Testis (tissue), 2 donors: Measurements from ENCODE around the gene DENND1A.

ENCODE experiments used
- POLR2A ChIP-seq: fragments of 450-650 bp; IDR thresholded peaks from one replicate; pipeline ENCODE4 v1.6.1; 2017; ENCODE audit warnings: antibody characterized with exemption, mild to moderate bottlenecking, moderate library complexity
- TF ChIP-seq, protein P1 (sequence below), 3 experiments: fragments of 450-650 bp in 2 of 3; fragments of 200-600 bp in 1 of 3; sonication (generic) in 1 of 3; IDR thresholded peaks; one replicate each; pipeline ENCODE4 v1.5.1; 2016 to 2019; ENCODE audit warnings: antibody characterized with exemption in 3 of 3, mild to moderate bottlenecking in 2 of 3, moderate library complexity in 1 of 3

DNA sequence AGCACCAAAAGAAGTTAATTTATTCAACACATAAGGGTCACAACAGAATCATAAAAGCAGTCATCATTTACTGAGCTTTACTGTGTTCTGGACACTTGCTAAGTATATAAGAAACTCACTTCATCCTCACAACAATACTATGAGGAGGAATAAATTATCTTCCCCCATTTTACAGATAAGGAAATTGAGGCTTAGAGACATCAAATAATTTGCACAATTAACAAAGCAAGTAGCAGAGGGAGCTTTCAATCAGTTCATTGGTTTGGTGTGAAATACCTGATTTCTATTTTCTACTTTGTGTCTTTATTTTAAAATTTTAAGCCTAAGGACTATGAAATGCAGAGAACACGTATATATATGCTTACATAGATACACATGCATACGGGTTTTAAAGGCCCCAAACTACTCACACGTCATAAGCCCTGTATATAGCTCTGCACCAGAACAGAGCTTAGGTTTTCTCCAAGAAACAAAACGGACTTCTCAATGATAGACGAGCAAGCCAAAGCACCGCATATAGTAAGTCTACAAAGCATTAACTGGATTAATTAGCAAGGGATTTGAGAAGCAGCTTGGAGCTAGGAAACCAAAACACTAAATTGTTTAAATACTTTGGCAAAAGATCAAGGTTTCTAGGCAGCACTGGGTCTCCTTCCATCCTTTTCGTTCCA lies 95.6 kb downstream of the DENND1A start:
- no peak for TF ChIP-seq POLR2A
- TF ChIP-seq, protein P1, sequence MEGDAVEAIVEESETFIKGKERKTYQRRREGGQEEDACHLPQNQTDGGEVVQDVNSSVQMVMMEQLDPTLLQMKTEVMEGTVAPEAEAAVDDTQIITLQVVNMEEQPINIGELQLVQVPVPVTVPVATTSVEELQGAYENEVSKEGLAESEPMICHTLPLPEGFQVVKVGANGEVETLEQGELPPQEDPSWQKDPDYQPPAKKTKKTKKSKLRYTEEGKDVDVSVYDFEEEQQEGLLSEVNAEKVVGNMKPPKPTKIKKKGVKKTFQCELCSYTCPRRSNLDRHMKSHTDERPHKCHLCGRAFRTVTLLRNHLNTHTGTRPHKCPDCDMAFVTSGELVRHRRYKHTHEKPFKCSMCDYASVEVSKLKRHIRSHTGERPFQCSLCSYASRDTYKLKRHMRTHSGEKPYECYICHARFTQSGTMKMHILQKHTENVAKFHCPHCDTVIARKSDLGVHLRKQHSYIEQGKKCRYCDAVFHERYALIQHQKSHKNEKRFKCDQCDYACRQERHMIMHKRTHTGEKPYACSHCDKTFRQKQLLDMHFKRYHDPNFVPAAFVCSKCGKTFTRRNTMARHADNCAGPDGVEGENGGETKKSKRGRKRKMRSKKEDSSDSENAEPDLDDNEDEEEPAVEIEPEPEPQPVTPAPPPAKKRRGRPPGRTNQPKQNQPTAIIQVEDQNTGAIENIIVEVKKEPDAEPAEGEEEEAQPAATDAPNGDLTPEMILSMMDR (IDR thresholded peaks at IDR 0.05) = no peak
